Testis (tissue), 2 donors: ENCODE data around the gene PPP1R37.

Source experiments
- POLR2A ChIP-seq: fragments of 450-650 bp; IDR thresholded peaks from one replicate; pipeline ENCODE4 v1.6.1; 2017; ENCODE audit warnings: antibody characterized with exemption, mild to moderate bottlenecking, moderate library complexity
- TF ChIP-seq, protein P1 (sequence below), 3 experiments: fragments of 450-650 bp in 2 of 3; fragments of 200-600 bp in 1 of 3; sonication (generic) in 1 of 3; IDR thresholded peaks; one replicate each; pipeline ENCODE4 v1.5.1; 2016 to 2019; ENCODE audit warnings: antibody characterized with exemption in 3 of 3, mild to moderate bottlenecking in 2 of 3, moderate library complexity in 1 of 3

DNA sequence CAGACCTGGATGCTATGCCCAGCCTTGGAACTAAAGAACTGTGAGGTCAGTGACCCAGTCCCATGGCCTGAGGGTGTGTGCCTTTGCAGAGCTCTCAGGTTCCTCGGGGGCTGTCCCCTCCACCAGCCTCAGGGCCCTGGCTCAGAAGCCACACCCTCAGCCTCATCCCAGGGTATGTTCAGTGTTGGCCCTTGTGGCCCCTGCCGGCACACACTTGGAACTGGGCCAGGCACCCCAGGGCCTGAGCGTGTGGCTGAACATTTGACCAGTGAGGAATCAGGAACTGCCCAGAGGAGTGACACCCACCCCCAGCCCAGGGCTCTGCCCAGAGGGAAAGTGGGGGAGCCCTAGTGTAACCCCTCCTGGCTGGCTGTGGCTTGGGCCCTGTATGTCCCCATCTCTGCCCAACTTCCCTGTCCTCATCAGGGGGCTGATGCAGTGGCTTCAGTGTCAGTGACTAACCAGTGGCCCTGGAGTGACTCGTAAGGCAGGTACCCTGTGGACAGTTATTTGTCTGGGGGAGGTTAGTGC, 57.8 kb downstream of the PPP1R37 start:
- TF ChIP-seq, protein P1, sequence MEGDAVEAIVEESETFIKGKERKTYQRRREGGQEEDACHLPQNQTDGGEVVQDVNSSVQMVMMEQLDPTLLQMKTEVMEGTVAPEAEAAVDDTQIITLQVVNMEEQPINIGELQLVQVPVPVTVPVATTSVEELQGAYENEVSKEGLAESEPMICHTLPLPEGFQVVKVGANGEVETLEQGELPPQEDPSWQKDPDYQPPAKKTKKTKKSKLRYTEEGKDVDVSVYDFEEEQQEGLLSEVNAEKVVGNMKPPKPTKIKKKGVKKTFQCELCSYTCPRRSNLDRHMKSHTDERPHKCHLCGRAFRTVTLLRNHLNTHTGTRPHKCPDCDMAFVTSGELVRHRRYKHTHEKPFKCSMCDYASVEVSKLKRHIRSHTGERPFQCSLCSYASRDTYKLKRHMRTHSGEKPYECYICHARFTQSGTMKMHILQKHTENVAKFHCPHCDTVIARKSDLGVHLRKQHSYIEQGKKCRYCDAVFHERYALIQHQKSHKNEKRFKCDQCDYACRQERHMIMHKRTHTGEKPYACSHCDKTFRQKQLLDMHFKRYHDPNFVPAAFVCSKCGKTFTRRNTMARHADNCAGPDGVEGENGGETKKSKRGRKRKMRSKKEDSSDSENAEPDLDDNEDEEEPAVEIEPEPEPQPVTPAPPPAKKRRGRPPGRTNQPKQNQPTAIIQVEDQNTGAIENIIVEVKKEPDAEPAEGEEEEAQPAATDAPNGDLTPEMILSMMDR (IDR thresholded peaks at IDR 0.05), result no peak
- no peak for TF ChIP-seq POLR2A
